Measurements from ENCODE around the gene TAF5L.
"Not testable (repeated sequence)": the region's sequence is repeated elsewhere in the genome, so short reads cannot be mapped to it uniquely, and the experiment has no call there.

Gene TAF5L

DNA sequence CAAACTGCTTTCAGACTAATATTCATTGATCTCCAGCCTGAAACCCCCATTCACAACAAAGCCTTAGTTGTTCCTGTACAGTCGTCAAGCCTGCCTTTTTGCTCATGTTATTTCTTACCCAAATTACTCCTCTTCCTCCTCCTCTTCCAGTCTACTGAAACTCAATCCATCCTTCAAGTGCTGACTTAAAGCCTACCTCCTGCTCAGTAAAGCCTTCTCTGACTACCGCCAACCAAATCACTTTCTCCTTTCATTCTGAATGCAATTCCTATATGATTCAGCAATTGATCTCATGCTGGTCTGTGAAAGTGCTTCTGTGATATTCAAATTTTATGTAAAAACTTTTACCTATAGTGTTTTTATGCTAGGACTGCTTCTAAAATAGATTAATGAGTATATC lies 18.6 kb downstream of the TAF5L start:
- no peak for DNase-seq (ENCODE audit: low read depth, low spot score)

DNA sequence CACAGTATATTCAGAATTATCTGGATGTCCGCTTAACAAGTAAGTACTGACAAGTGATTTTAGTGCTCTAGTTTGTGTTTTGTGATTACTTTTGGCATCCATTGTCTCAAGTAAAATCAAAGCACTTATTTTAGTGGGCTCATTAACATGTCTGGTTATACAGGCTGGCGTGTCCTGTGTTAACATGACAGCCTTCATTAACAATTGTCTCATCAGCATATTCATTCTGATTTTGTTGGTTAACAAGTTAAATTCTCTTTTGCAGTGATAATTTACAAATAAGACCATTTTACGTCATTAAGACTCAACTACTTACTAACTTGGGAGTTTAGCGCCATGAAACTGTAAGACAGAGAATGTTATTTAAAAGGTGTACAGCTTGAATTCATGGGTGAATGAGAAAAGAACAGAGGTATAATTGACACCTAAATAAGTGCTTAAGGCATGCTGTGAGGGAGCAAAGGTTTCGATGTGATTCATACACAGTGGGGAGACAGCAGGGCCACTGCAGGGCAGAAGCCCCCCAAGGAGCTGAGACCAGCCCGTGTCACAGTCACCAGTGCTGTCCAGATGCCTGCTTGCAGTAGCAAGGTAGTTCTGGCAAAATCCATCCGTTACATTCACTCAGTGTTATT lies 22.4 kb downstream of the TAF5L start:
- DNase-seq (ENCODE audit: low read depth, low spot score), result no peak

GRCh38 chr1:229600229-229600628 lies 25.7 kb downstream of the TAF5L start:
- DNase-seq (ENCODE audit: low read depth, low spot score), result no peak

DNA sequence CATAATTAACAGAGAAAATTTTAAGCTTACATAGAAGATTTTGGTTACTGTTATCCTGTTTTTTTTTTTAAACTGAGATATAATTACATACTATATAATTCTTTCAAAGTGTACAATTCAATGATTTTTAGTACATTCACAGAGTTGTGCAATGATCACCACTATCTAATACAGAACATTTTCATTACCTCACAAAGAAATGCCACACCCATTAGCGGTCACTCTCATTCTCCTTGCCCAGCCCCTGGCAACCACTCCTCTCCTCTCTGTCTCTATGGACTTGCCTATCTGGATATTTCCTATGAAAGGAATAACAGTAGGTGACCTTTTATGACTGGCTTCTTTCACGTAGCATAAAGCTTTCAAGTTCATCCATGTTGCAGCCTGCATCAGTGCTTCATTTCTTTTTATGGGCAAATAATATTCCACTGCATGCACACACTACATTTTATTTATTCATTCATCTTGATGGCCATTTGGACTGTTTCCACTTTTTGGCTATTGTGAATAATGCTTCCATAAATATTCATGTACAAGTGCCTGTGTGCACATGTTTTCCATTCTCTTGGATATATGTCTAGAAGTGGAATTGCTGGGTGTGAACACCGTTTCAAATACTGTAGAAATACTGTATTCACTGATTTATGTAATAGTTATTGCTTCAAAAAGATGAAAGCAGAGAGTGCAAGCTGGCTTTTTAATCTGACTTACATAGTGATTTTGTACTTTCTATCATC lies 26.5 kb downstream of the TAF5L start:
- no peak for DNase-seq (ENCODE audit: low read depth, low spot score)

DNA sequence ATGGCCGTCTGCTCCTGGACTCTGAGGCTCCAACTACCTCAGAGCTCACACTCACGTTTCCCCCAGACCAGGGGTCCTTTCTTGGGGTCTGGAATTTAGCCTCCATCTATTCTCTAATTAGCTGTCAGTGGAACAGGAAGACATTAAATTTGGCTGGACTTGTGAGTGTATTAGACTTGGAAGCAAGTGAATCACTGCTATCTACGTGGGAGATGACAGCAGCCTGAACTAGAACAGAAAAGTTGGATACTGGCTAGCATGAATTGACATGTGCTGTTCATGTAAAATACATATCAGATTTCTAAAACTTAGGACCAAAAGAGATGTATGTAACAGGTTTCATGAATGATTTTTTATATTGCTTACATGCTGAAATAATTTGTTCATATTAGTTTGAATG lies 28.0 kb downstream of the TAF5L start:
- no peak for DNase-seq (ENCODE audit: low read depth, low spot score)

DNA sequence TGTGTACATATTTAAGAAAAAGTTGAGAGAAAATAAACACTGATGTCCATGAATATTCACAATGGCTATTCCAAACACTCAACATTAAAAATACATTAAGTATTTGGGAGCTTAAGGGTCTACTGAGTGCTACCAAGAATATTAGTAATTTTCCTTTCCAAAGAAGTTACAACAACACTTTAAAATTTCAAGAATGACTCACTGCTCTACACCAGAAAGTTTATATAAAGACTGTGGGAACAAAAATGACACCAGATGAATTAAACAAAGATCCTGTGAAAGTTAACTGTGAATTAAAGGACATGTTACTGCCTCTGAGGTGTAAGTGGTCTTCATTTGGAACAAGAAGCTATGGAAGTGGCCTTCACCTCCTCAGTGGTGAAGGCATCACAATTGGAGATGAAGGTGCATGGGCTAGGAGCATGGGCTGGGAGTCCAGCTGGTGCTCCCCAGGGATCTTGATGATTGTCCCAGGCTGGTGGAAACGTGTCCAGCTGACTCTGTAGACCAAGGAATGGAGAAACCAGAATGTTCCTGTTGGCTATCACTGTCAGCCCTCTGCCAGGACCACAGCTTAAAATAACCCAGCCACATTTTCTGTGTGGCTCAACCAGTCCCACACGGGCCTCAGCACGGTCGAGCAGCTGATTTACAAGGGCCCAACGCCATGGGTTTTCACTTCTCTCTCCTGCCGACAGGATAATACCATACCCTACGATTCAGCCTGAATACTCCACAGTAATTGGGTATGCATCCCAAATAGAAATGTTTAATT lies 28.8 kb downstream of the TAF5L start:
- DNase-seq (ENCODE audit: low read depth, low spot score), result no peak

DNA sequence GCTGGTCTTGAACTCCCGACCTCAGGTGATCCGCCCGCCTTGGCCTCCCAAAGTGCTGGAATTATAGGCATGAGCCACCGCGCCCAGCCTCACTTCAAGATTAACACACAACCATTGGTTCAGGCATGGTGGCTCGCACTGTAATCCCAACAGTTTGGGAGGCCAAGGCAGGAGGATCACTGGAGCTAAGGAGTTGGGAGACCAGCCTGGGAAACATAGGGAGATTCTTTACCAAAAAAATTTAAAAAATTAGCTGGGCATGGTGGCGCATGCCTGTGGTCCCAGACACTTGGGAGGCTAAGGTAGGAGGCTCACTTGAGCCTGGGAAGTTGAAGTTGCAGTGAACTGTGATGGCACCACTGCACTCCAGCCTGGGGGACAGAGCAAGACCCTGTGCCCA lies 30.0 kb downstream of the TAF5L start:
- DNase-seq (ENCODE audit: low read depth, low spot score), result not testable (repeated sequence)

GRCh38 chr1:229594227-229595008 lies 31.5 kb downstream of the TAF5L start:
- DNase-seq (ENCODE audit: low read depth, low spot score), result no peak

- no peak for DNase-seq (ENCODE audit: low read depth, low spot score)
These were observed 32.1 kb downstream of the TAF5L start for GRCh38 chr1:229593800-229594199.

DNA sequence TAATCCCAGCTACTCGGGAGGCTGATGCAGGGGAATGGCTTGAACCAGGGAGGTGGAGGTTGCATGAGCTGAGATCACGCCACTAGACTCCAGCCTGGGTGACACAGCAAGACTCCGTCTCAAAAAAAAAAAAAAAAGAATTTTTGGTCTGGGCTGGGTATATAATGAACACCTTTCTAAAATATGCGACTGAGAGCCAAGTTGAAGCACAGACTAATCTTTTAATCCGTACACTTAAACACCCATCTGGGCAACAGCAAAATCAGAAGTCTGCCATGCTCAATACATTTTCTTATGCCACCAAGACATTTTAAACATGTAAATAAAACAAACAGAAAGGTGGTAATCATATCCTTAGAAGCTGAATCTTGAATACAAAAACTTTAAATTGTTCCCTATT lies 35.8 kb downstream of the TAF5L start:
- DNase-seq (ENCODE audit: low read depth, low spot score), result no peak

- DNase-seq (ENCODE audit: low read depth, low spot score), result no peak
These were observed 40.6 kb downstream of the TAF5L start for GRCh38 chr1:229585338-229585737.

GRCh38 chr1:229582715-229583114 lies 43.2 kb downstream of the TAF5L start:
- no peak for DNase-seq (ENCODE audit: low read depth, low spot score)

DNA sequence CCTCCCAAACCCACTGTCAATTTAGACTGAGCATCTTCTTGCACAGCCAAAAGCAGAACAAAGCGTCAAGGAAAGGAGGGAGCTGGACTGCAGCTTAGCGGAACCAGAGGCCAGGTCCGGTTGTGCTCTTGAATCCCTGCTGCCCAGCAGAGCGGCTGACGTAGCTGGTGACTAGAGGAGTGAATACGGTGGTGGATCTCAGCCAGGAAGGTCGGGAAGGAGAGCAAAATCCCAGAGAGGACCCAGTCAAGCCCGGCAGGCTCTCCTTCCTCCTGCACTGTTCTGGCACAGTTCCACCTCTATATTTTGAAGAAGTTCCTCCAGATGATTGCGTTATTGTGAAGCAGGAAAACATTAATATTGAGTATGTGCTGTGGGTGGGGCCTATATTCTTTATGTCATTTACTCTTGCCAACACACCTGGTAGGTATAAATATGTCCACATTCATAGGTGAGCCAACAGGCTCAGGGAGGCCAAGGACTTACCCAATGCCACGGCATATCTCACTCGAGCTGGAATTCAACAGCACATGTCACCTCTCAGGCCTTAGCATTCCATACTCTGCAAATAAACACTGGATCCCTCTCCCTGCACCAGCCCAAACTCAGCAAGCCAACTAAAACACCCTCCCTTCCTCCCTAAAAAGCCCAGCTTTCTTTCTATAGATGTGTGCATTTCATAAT lies 43.8 kb downstream of the TAF5L start:
- no peak for DNase-seq (ENCODE audit: low read depth, low spot score)

GRCh38 chr1:229581485-229581884 lies 44.4 kb downstream of the TAF5L start:
- no peak for DNase-seq (ENCODE audit: low read depth, low spot score)

- DNase-seq (ENCODE audit: low read depth, low spot score), result no peak
These were observed 46.8 kb downstream of the TAF5L start for GRCh38 chr1:229579059-229579673.

DNA sequence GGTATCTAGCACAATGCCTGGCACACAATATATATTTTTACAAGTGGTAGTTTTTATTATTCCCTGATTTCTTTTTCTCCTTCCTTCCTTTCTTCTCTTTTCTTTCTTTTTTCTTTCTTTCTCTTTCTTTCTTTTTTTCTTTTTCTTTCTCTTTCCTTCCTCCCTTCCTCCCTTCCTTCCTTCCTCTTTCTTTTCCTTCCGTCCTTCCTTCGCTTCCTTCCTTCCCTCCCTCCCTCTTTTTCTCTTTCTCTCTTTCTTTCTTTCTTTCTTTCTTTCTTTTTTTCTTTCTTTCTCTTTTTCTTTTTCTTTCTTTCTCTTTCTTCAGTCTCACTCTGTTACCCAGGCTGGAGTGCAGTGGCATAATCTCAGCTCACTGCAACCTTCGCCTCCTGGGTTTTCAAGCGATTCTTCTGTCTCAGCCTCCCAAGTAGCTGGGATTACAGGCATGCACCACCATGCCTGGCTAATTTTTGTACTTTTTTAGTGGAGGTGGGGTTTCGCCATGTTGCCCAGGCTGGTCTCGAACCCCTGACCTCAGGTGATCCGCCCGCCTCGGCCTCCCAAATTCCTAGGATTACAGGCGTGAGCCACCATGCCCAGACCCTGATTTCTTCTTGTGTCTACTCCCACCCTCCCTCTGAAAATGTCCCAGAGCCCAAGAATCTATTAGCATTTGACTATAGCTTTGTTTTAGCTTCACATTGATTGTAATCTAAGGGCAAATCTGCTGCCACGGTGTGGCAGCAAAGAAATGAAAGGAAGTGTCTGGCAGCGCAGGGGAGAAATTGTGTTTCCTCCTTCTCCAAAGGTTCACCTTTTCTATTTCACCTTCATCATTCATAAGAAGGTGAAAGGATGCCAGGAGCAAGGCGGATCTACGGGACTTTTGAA lies 47.5 kb downstream of the TAF5L start:
- DNase-seq (ENCODE audit: low read depth, low spot score), result no peak

GRCh38 chr1:229574679-229575442 lies 51.1 kb downstream of the TAF5L start:
- no peak for DNase-seq (ENCODE audit: low read depth, low spot score)

DNA sequence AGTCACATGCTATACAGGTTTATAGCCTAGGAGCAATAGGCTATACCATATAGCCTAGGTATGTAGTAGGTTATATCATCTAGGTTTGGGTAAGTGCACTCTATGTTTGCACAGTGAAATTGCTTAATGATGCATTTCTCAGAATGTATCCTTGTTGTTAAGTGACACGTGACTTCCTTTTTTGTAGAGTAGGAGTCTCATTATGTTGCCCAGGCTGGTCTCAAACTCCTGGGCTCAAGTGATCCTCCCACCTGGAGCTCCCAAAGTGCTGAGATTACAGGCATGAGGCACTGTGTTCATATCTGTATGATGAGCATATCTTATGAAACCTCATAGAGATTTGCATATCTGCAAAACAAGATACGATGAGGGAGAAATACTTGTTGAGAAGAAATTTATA lies 53.6 kb downstream of the TAF5L start:
- DNase-seq (ENCODE audit: low read depth, low spot score), result no peak

GRCh38 chr1:229570891-229571516 lies 54.9 kb downstream of the TAF5L start:
- no peak for DNase-seq (ENCODE audit: low read depth, low spot score)

Data from activated naive CD8-positive, alpha-beta T cell treated with anti-CD3 and anti-CD28 coated beads, Interleukin-2, amount 50 U/mL, for 16 hours (primary cell).